ENCODE results near the gene FHAD1. TPM values are rescaled to one million over a fixed set of nuclear protein-coding genes. Genes with fewer than 3 reads are reported as not detected.

FHAD1 gene
- total and polyA plus RNA-seq, 2 of the 13 experiments (the other 11 are each of a cell fraction or from before 2014, with no cell fraction given): not detected

DNA sequence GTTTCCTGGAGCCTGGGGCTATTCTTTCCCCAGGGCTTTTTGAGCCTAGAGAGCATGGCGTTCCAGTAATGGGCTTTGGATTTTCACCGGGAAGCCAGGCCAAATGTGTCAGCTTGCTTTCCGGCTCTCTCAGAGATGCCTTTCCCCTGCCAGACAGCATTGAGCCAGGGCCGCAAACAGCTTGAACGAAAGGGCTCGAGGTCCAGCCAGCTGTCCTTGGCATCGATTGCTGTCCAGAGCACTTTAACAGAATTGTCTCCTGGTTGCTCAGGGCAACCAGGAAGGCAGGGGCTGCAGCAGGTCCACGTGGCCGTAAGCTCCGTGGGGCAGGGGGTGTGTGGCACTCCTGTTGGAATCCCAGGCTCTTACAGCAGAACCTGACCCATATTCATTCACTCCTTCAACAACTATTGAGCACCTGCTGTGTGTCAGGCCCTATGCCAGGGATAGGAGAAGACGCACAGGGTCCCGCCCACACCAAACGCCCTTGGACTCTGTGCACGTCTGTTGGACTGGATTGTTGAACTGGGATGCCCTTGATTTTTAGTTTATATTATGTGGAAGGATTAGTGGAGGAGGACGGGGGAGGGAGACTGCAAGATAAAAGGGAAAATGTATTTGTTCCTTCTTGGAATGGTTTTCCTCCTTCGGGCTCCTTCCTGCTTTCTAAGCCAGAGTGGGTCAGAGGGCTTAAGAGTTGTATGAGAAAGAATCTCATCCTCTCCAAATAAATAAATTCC lies 123.9 kb downstream of the FHAD1 start (continued):
- TF ChIP-seq SIN3A (IDR thresholded peaks at IDR 0.05; ENCODE audit: borderline replicate concordance, low read depth, low read length): peak; percentile 65; the same call in 1 of the 2 replicates
- TF ChIP-seq KMT2A (CRISPR knock-in tag; IDR thresholded peaks at IDR 0.05): no peak
- no peak for TF ChIP-seq PCBP1 (IDR thresholded peaks at IDR 0.05; ENCODE audit: borderline replicate concordance, low read depth, low read length)
- no peak for TF ChIP-seq ZNF773 (CRISPR knock-in tag; IDR thresholded peaks at IDR 0.05; ENCODE audit: borderline replicate concordance)
- TF ChIP-seq SOX5 (CRISPR knock-in tag; IDR thresholded peaks at IDR 0.05; ENCODE audit: borderline replicate concordance): no peak
- no peak for TF ChIP-seq NFRKB (IDR thresholded peaks at IDR 0.05)
- peak; percentile 27; the same call in 1 of the 2 replicates for TF ChIP-seq FOXO1 (CRISPR knock-in tag; IDR thresholded peaks at IDR 0.05)
- TF ChIP-seq, protein P1, sequence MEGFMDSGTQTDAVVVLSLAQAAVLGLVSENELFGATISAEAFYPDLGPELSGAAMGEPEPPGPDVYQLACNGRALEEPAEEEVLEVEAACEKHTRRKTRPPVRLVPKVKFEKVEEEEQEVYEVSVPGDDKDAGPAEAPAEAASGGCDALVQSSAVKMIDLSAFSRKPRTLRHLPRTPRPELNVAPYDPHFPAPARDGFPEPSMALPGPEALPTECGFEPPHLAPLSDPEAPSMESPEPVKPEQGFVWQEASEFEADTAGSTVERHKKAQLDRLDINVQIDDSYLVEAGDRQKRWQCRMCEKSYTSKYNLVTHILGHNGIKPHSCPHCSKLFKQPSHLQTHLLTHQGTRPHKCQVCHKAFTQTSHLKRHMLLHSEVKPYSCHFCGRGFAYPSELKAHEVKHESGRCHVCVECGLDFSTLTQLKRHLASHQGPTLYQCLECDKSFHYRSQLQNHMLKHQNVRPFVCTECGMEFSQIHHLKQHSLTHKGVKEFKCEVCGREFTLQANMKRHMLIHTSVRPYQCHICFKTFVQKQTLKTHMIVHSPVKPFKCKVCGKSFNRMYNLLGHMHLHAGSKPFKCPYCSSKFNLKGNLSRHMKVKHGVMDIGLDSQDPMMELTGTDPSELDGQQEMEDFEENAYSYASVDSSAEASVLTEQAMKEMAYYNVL (CRISPR knock-in tag; IDR thresholded peaks at IDR 0.05; ENCODE audit: borderline replicate concordance): peak; percentile 50; the same call in 1 of the 2 replicates
- peak; percentile 32; the same call in 1 of the 2 replicates for TF ChIP-seq TCF7 (IDR thresholded peaks at IDR 0.05; ENCODE audit: low read depth)
- peak; percentile 65; the same call in 1 of the 2 replicates for TF ChIP-seq ZNF292 (CRISPR knock-in tag; IDR thresholded peaks at IDR 0.05; ENCODE audit: borderline replicate concordance, low read depth)
- no peak for TF ChIP-seq GLI4 (CRISPR knock-in tag; IDR thresholded peaks at IDR 0.05; ENCODE audit: borderline replicate concordance)
- TF ChIP-seq ARNTL (CRISPR knock-in tag; IDR thresholded peaks at IDR 0.05): peak; percentile 45; the same call in 1 of the 2 replicates
- TF ChIP-seq KLF9 (CRISPR knock-in tag; IDR thresholded peaks at IDR 0.05; ENCODE audit: low read depth): no peak
- peak; percentile 53 for TF ChIP-seq RXRB (CRISPR knock-in tag; IDR thresholded peaks at IDR 0.05; ENCODE audit: borderline replicate concordance)
- TF ChIP-seq POGZ (CRISPR knock-in tag; IDR thresholded peaks at IDR 0.05): no peak
- TF ChIP-seq UBTF (CRISPR knock-in tag; IDR thresholded peaks at IDR 0.05): no peak
- TF ChIP-seq HIVEP1 (CRISPR knock-in tag; IDR thresholded peaks at IDR 0.05): 0 out of 2 replicates have a peak, but pooled peaks have one; percentile 45
- 0 out of 2 replicates have a peak, but pooled peaks have one; percentile 23 for TF ChIP-seq ZNF24 (IDR thresholded peaks at IDR 0.05)
- no peak for TF ChIP-seq ZNF580 (CRISPR knock-in tag; IDR thresholded peaks at IDR 0.05; ENCODE audit: borderline replicate concordance, low read depth)
- TF ChIP-seq ZNF687 (CRISPR knock-in tag; IDR thresholded peaks at IDR 0.05): peak; percentile 78
- 0 out of 2 replicates have a peak, but pooled peaks have one; percentile 20 for TF ChIP-seq DRAP1 (CRISPR knock-in tag; IDR thresholded peaks at IDR 0.05)

Data from HepG2 (cell line).